WTC11 (cell line): Measurements from ENCODE around the gene LDLR.

Experiments
- ATF6 ChIP-seq: sonication (generic); formaldehyde crosslinking; IDR thresholded peaks from 2 replicates; pipeline ENCODE4 v1.8.1; 2023; ENCODE audit warnings: mild to moderate bottlenecking, missing genetic modification reagents
- CTCF ChIP-seq: fragments of 200-600 bp; IDR thresholded peaks from 2 replicates; pipeline ENCODE4 v1.8.0; 2022; ENCODE audit warnings: antibody characterized with exemption
- E2F5 ChIP-seq: sonication (generic); formaldehyde crosslinking; IDR thresholded peaks from 2 replicates; pipeline ENCODE4 v1.8.1; 2022; ENCODE audit warnings: mild to moderate bottlenecking, moderate library complexity, missing genetic modification reagents
- ESRRA ChIP-seq: sonication (generic); formaldehyde crosslinking; IDR thresholded peaks from 2 replicates; pipeline ENCODE4 v1.8.1; 2022; ENCODE audit warnings: mild to moderate bottlenecking, missing genetic modification reagents, borderline replicate concordance
- GABPB1 ChIP-seq: sonication (generic); formaldehyde crosslinking; IDR thresholded peaks from 2 replicates; pipeline ENCODE4 v1.8.1; 2023; ENCODE audit warnings: mild to moderate bottlenecking, missing genetic modification reagents
- IRF2 ChIP-seq: sonication (generic); formaldehyde crosslinking; IDR thresholded peaks from 2 replicates; pipeline ENCODE4 v1.8.0; 2022; ENCODE audit warnings: low read depth, missing genetic modification reagents, borderline replicate concordance
- PRRX2 ChIP-seq: fragments of 250-450 bp; sonication (Bioruptor Pico); IDR thresholded peaks from 2 replicates; pipeline ENCODE4 v1.8.0; 2021; ENCODE audit warnings: mild to moderate bottlenecking
- USF1 ChIP-seq: sonication (generic); formaldehyde crosslinking; IDR thresholded peaks from 2 replicates; pipeline ENCODE4 v1.8.0; 2022; ENCODE audit warnings: mild to moderate bottlenecking, missing genetic modification reagents
- ZNF425 ChIP-seq: fragments of 250-450 bp; sonication (Bioruptor Pico); conservative IDR thresholded peaks from 2 replicates; pipeline ENCODE4 v1.9.0; 2021; ENCODE audit warnings: mild to moderate bottlenecking

- TF ChIP-seq ATF6 (CRISPR knock-in tag) (no peak), USF1 (no peak), ESRRA (CRISPR knock-in tag) (no peak), ZNF425 (CRISPR knock-in tag) (no peak), E2F5 (CRISPR knock-in tag) (no peak), CTCF (no peak), GABPB1 (no peak), PRRX2 (CRISPR knock-in tag) (no peak), IRF2 (no peak)
These were observed 75.0 kb downstream of the LDLR start for GRCh38 chr19:11164296-11164695.
